AG04449 (cell line): Measurements from ENCODE around the gene TCIRG1.

ENCODE experiments used
- CTCF ChIA-PET: fragments of 350-600 bp; formaldehyde crosslinking; extraction: SDS; loops from one replicate; lab custom pipeline; 2021; ENCODE audit warnings: antibody characterized with exemption; lab: Yijun Ruan, JAX
- POLR2A ChIA-PET: fragments of 400-600, 350-600 bp; formaldehyde crosslinking; extraction: SDS; loops from one replicate; lab custom pipeline; 2020; ENCODE audit warnings: antibody characterized with exemption, inconsistent platforms; lab: Yijun Ruan, JAX
- DNase-seq: peaks from one replicate; pipeline ENCODE4 v3.0.0-alpha.2; 2010; ENCODE audit warnings: low read depth, low spot score
- H3K4me3 ChIP-seq: 2 replicates; pipeline ENCODE4 v1.5.1; 2011; ENCODE audit warnings: low read depth, mild to moderate bottlenecking, control low read depth, low read length
- CTCF ChIP-seq: IDR thresholded peaks from one replicate; pipeline ENCODE4 v1.5.1; 2011; ENCODE audit warnings: mild to moderate bottlenecking, moderate library complexity, low read length, control low read depth, inconsistent platforms; ENCODE audit not compliant: insufficient read depth; ENCODE audit errors: missing control alignments

TCIRG1 gene

GRCh38 chr11:68041617-68042218 is 2.9 kb downstream of the TCIRG1 start:
- POLR2A ChIA-PET: interaction anchor here (0.6 to 2.8 kb wide), 5 partner anchors 11 to 32 kb away, joined by 3 to 17 read pairs (median 5); partner anchors contain the start of genes ALDH3B1 and NDUFS8
- CTCF ChIA-PET: interaction anchor here (1.5 kb wide), 1 partner anchor 33 kb away, joined by 3 read pairs; no protein-coding TSS in a partner anchor

GRCh38 chr11:68042219-68043028 is 3.6 kb downstream of the TCIRG1 start:
- DNase-seq: no peak
- H3K4me3 ChIP-seq: no peak overlapping the region
- ChIA-PET POLR2A (interaction anchor here (0.6 to 2.8 kb wide), 5 partner anchors 11 to 32 kb away, joined by 3 to 17 read pairs (median 5); partner anchors contain the start of genes ALDH3B1 and NDUFS8), CTCF (interaction anchor here (1.5 to 1.8 kb wide), 4 partner anchors 10 to 167 kb away, joined by 3 to 5 read pairs (median 4); no protein-coding TSS in a partner anchor)
- TF ChIP-seq CTCF: no peak

More at GRCh38 chr11:68041617-68042218, 2.9 kb downstream of the TCIRG1 start:
- no peak for DNase-seq
- TF ChIP-seq CTCF: no peak
- H3K4me3 ChIP-seq: no peak overlapping the region

- ChIA-PET CTCF (interaction anchor here (1.6 to 1.8 kb wide), 3 partner anchors 9 to 166 kb away, joined by 4 to 5 read pairs (median 4); no protein-coding TSS in a partner anchor), POLR2A (interaction anchor here (1.7 to 2.8 kb wide), 3 partner anchors 10 to 33 kb away, joined by 5 to 17 read pairs (median 6); partner anchors contain the start of genes ALDH3B1 and NDUFS8)
- no peak for DNase-seq
- H3K4me3 ChIP-seq: peak overlapping the region; percentile 15; the same call in 1 of the 2 replicates
- no peak for TF ChIP-seq CTCF
Observed at GRCh38 chr11:68043029-68043348, 4.2 kb downstream of the TCIRG1 start.

GRCh38 chr11:68043349-68044144 is 4.7 kb downstream of the TCIRG1 start:
- DNase-seq: no peak
- H3K4me3 ChIP-seq: peak overlapping the region; percentile 12; the same call in 1 of the 2 replicates
- ChIA-PET POLR2A (interaction anchor here (0.6 to 2.8 kb wide), 3 partner anchors 9 to 33 kb away, joined by 3 to 17 read pairs (median 6); partner anchors contain the start of gene ALDH3B1), CTCF (interaction anchor here (1.6 to 1.8 kb wide), 3 partner anchors 9 to 166 kb away, joined by 4 to 5 read pairs (median 4); no protein-coding TSS in a partner anchor)
- no peak for TF ChIP-seq CTCF

GRCh38 chr11:68044145-68044813 is 5.5 kb downstream of the TCIRG1 start:
- ChIA-PET POLR2A (interaction anchor here (0.6 to 2.8 kb wide), 3 partner anchors 9 to 34 kb away, joined by 3 to 17 read pairs (median 6); partner anchors contain the start of gene ALDH3B1), CTCF (interaction anchor here (1.6 to 1.8 kb wide), 2 partner anchors 10 to 165 kb away, joined by 4 read pairs; no protein-coding TSS in a partner anchor)
- TF ChIP-seq CTCF: no peak
- no peak overlapping the region for H3K4me3 ChIP-seq
- DNase-seq: no peak
